Measurements from ENCODE around the gene RCC1. TPM values are rescaled to one million over a fixed set of nuclear protein-coding genes. Genes with fewer than 3 reads are reported as not detected.
A peak's percentile ranks its signal among the peaks of the same experiment; 100 is the strongest.

The RCC1 gene
- total RNA-seq, 1 donor from 2014 or later = 34.8 TPM

- no peaks in the 10 kb centered on the region for H3K9me3 Mint-ChIP-seq
- H3K36me3 ChIP-seq = no peaks in the 10 kb centered on the region
- no peak for TF ChIP-seq CTCF (IDR thresholded peaks at IDR 0.05)
- TF ChIP-seq EZH2 (IDR thresholded peaks at IDR 0.05) = peak; percentile 37
- H3K4me1 ChIP-seq = peaks cover 8% of the 10 kb centered on the region
- H3K4me3 Mint-ChIP-seq = peak within 1 kb of the TSS; percentile 96
- peak; percentile 98 for DNase-seq (ENCODE audit: low spot score)
- peaks cover 4% of the 10 kb centered on the region for H3F3A ChIP-seq (ENCODE audit: low read depth)
- peak within 1 kb of the TSS; percentile 82 for H3K27ac Mint-ChIP-seq
- H3K9ac ChIP-seq = peak within 1 kb of the TSS; percentile 60
- no peaks in the 10 kb centered on the region for H3K27me3 ChIP-seq
- H3K4me1 Mint-ChIP-seq = peaks cover 6% of the 10 kb centered on the region
- peak within 1 kb of the TSS; percentile 89 for H2AFZ ChIP-seq (replicated peaks)
- H3K27me3 Mint-ChIP-seq (ENCODE audit: insufficient read depth, low read depth) = peaks cover 5% of the 10 kb centered on the region
- no peaks in the 10 kb centered on the region for H3K9me3 ChIP-seq (ENCODE audit: low read depth)
- H3K4me2 ChIP-seq = peak within 1 kb of the TSS; percentile 86
- H3K27ac ChIP-seq = no peak within 1 kb of the TSS
- H3K4me3 ChIP-seq = peak within 1 kb of the TSS; percentile 81
- H3K36me3 Mint-ChIP-seq = peaks cover 6% of the 10 kb centered on the region
- peaks cover 14% of the 10 kb centered on the region for H3K79me2 ChIP-seq (ENCODE audit: low read depth)
- H4K20me1 ChIP-seq (ENCODE audit: low read depth) = no peaks in the 10 kb centered on the region
Measured at GRCh38 chr1:28552758-28553663, 47.2 kb downstream of the RCC1 start, which contains the start of gene TRNAU1AP. TSS of gene TRNAU1AP (plus strand) at chr1:28553085. CDS start at chr1:28553111, 26 bp downstream.

GRCh38 chr1:28560886-28561285 lies 55.0 kb downstream of the RCC1 start:
- peaks cover 14% of the 10 kb centered on the region for H3K36me3 Mint-ChIP-seq
- TF ChIP-seq EZH2 (IDR thresholded peaks at IDR 0.05) (no peak), EZH2phosphoT487 (IDR thresholded peaks at IDR 0.05) (no peak), CTCF (IDR thresholded peaks at IDR 0.05) (no peak)
- no peaks in the 10 kb centered on the region for H3K4me1 ChIP-seq
- H3K4me1 Mint-ChIP-seq = no peaks in the 10 kb centered on the region
- no peaks in the 10 kb centered on the region for H4K20me1 ChIP-seq (ENCODE audit: low read depth)
- H3K27me3 ChIP-seq = no peaks in the 10 kb centered on the region
- no peaks in the 10 kb centered on the region for H3K36me3 ChIP-seq
- no peak overlapping the region for H3K4me3 ChIP-seq
- H3K27me3 Mint-ChIP-seq (ENCODE audit: insufficient read depth, low read depth) = peaks cover 4% of the 10 kb centered on the region
- H3K9me3 ChIP-seq (ENCODE audit: low read depth) = no peaks in the 10 kb centered on the region
- H2AFZ ChIP-seq (replicated peaks) = no peak overlapping the region
- no peak overlapping the region for H3K4me3 Mint-ChIP-seq
- H3K9ac ChIP-seq = no peak overlapping the region
- H3K79me2 ChIP-seq (ENCODE audit: low read depth) = no peaks in the 10 kb centered on the region
- no peak overlapping the region for H3K4me2 ChIP-seq
- H3K27ac Mint-ChIP-seq = no peak overlapping the region
- H3K9me3 Mint-ChIP-seq = no peaks in the 10 kb centered on the region
- H3K27ac ChIP-seq = no peak overlapping the region
- DNase-seq (ENCODE audit: low spot score) = no peak
- H3F3A ChIP-seq (ENCODE audit: low read depth) = no peaks in the 10 kb centered on the region

GRCh38 chr1:28564310-28564709 lies 58.5 kb downstream of the RCC1 start:
- Histone ChIP-seq H3K4me1 (no peaks in the 10 kb centered on the region), H3K9me3 (ENCODE audit: low read depth) (no peaks in the 10 kb centered on the region), H3K36me3 (no peaks in the 10 kb centered on the region), H3K4me2 (no peak overlapping the region), H3K27ac (no peak overlapping the region), H3F3A (ENCODE audit: low read depth) (no peaks in the 10 kb centered on the region), H4K20me1 (ENCODE audit: low read depth) (no peaks in the 10 kb centered on the region), H3K27me3 (no peaks in the 10 kb centered on the region), H3K79me2 (ENCODE audit: low read depth) (no peaks in the 10 kb centered on the region), H3K9ac (no peak overlapping the region), H2AFZ (replicated peaks) (no peak overlapping the region), H3K4me3 (no peak overlapping the region)
- Mint-ChIP-seq H3K27ac (no peak overlapping the region), H3K4me3 (no peak overlapping the region), H3K4me1 (no peaks in the 10 kb centered on the region), H3K27me3 (ENCODE audit: insufficient read depth, low read depth) (peaks cover 4% of the 10 kb centered on the region), H3K9me3 (no peaks in the 10 kb centered on the region), H3K36me3 (peaks cover 22% of the 10 kb centered on the region)
- no peak for TF ChIP-seq EZH2phosphoT487 (IDR thresholded peaks at IDR 0.05)
- no peak for TF ChIP-seq EZH2 (IDR thresholded peaks at IDR 0.05)
- no peak for TF ChIP-seq CTCF (IDR thresholded peaks at IDR 0.05)
- no peak for DNase-seq (ENCODE audit: low spot score)
